ENCODE data around the gene MDM4. TPM values are rescaled to one million over a fixed set of nuclear protein-coding genes. Genes with fewer than 3 reads are reported as not detected.

MDM4 gene
- total RNA-seq, 1 donor from 2014 or later, result 87.5 TPM

Small RNA genes within 50 kb of the gene (small RNA-seq; reads per million reads assigned to genes)
- gene RNA5SP74 (ENCODE audit: low replicate concordance), result 13.6 reads per million, percentile 93 among the genes with 10 or more reads in this experiment

Other genes with a start within 250 kb of the MDM4 start
- 4.1 TPM for gene PLEKHA6, start 156.5 kb upstream of the MDM4 start, total RNA-seq
- 39.2 TPM for gene PPP1R15B, start 104.6 kb upstream of the MDM4 start, total RNA-seq
- gene PIK3C2B, start 21.6 kb upstream of the MDM4 start, total RNA-seq, result 29.6 TPM
- gene LRRN2, start 169.3 kb downstream of the MDM4 start, total RNA-seq, result 0.89 TPM

Data from skin of body (tissue), 2 donors.